K562 (cell line): ENCODE results near the gene ZC3H12C. TPM values are rescaled to one million over a fixed set of nuclear protein-coding genes. Genes with fewer than 3 reads are reported as not detected.
A peak's percentile ranks its signal among the peaks of the same experiment; 100 is the strongest.

Source experiments
- HDAC1 ChIP-seq, 2 experiments: fragments of 450-650 bp; IDR thresholded peaks; 2 replicates each; pipeline ENCODE4 v1.6.1; 2016 to 2017; ENCODE audit warnings: inconsistent platforms in 1 of 2, mild to moderate bottlenecking in 1 of 2, moderate library complexity in 1 of 2
- HIVEP1 ChIP-seq: fragments of 250-450 bp; sonication (Bioruptor Pico); IDR thresholded peaks from 2 replicates; pipeline ENCODE4 v1.4.0; 2020; ENCODE audit warnings: mild to moderate bottlenecking
- PPARD ChIP-seq: fragments of 250-450 bp; sonication (Bioruptor Pico); IDR thresholded peaks from 2 replicates; pipeline ENCODE4 v1.8.0; 2022; ENCODE audit warnings: inconsistent platforms, mild to moderate bottlenecking, moderate library complexity
- PRDM10 ChIP-seq: fragments of 450-650 bp; IDR thresholded peaks from 2 replicates; pipeline ENCODE4 v1.6.1; 2018; ENCODE audit not compliant: partially characterized antibody
- RBM17 ChIP-seq: fragments of 200-400 bp; formaldehyde crosslinking; IDR thresholded peaks from 2 replicates; pipeline ENCODE4 v1.6.1; 2017; ENCODE audit warnings: low read depth, mild to moderate bottlenecking, low read length, borderline replicate concordance
- SAFB ChIP-seq: fragments of 200-400 bp; formaldehyde crosslinking; IDR thresholded peaks from 2 replicates; pipeline ENCODE4 v1.6.1; 2017; ENCODE audit warnings: low read depth, low read length, borderline replicate concordance
- ZNF263 ChIP-seq: sonication (generic); formaldehyde crosslinking; IDR thresholded peaks from 2 replicates; pipeline ENCODE4 v1.8.0; 2022; ENCODE audit warnings: mild to moderate bottlenecking, missing genetic modification reagents, borderline replicate concordance
- polyA plus RNA-seq, 8 experiments: library from polyadenylated mRNA; depleted of rRNA in 4 of 8; stranded (reverse) in 5 of 8; unstranded in 3 of 8; fragments of >200 nt; fragmentation: Nextera tagmentation in 2 of 8; fragmentation: Illumina TruSeq in 1 of 8; extraction: Ambion mirVana in 2 of 8; extraction: Trizol in 1 of 8; gene quantifications; 2 replicates each; pipeline versions ENCODE4 v1.2.1 to v1.2.3, GENCODE V29; 2011 to 2014; ENCODE audit warnings: inconsistent platforms in 1 of 8, missing spikeins in 1 of 8
- total RNA-seq, 7 experiments: library from RNA; depleted of rRNA in 6 of 7; stranded (reverse); fragments of >200 nt in 6 of 7; fragmentation: Illumina TruSeq in 2 of 7; extraction: Trizol in 2 of 7; gene quantifications; 2 replicates each; pipeline versions ENCODE4 v1.2.1 to v1.2.3, GENCODE V29; 2011 to 2021; ENCODE audit warnings: low replicate concordance in 1 of 7
- TF ChIP-seq, protein P1 (sequence below), 2 experiments: fragments of 200-800 bp in 1 of 2; sonication (Bioruptor generic) in 1 of 2; sonication (generic) in 1 of 2; formaldehyde crosslinking in 1 of 2; IDR thresholded peaks in 1 of 2; conservative IDR thresholded peaks in 1 of 2; 2 replicates each; pipeline versions ENCODE4 v1.5.0 to v1.6.1; 2016 to 2020; ENCODE audit warnings: missing compliant biosample characterization in 1 of 2, missing genetic modification characterization in 1 of 2, missing genetic modification reagents in 1 of 2
- TF ChIP-seq, protein P2 (sequence below): sonication (generic); formaldehyde crosslinking; IDR thresholded peaks from 2 replicates; pipeline ENCODE4 v1.8.0; 2022; ENCODE audit warnings: mild to moderate bottlenecking, missing genetic modification reagents

ZC3H12C gene
- total and polyA plus RNA-seq, 9 of the 15 experiments (the other 6 are each of a cell fraction or from before 2014, with no cell fraction given): 0.56 to 5.9 (median 3.3) TPM

GRCh38 chr11:110076371-110076965, 16.7 kb upstream of the ZC3H12C start (continued):
- TF ChIP-seq PPARD (CRISPR knock-in tag) (no peak), RBM17 (no peak), HIVEP1 (no peak), SAFB (no peak), PRDM10 (peak; percentile 71), ZNF263 (CRISPR knock-in tag) (no peak), HDAC1 (IDR thresholded peaks at IDR 0.05) (0 out of 4 replicates have a peak, but pooled peaks of 1 of the 2 experiments have one; percentile 10)
- TF ChIP-seq, protein P1, sequence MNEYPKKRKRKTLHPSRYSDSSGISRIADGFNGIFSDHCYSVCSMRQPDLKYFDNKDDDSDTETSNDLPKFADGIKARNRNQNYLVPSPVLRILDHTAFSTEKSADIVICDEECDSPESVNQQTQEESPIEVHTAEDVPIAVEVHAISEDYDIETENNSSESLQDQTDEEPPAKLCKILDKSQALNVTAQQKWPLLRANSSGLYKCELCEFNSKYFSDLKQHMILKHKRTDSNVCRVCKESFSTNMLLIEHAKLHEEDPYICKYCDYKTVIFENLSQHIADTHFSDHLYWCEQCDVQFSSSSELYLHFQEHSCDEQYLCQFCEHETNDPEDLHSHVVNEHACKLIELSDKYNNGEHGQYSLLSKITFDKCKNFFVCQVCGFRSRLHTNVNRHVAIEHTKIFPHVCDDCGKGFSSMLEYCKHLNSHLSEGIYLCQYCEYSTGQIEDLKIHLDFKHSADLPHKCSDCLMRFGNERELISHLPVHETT (CRISPR knock-in tag; conservative IDR thresholded peaks at IDR 0.05 in 1 of 2, IDR thresholded peaks at IDR 0.05 in 1 of 2): no peak
- TF ChIP-seq, protein P2, sequence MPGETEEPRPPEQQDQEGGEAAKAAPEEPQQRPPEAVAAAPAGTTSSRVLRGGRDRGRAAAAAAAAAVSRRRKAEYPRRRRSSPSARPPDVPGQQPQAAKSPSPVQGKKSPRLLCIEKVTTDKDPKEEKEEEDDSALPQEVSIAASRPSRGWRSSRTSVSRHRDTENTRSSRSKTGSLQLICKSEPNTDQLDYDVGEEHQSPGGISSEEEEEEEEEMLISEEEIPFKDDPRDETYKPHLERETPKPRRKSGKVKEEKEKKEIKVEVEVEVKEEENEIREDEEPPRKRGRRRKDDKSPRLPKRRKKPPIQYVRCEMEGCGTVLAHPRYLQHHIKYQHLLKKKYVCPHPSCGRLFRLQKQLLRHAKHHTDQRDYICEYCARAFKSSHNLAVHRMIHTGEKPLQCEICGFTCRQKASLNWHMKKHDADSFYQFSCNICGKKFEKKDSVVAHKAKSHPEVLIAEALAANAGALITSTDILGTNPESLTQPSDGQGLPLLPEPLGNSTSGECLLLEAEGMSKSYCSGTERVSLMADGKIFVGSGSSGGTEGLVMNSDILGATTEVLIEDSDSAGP (CRISPR knock-in tag): peak; percentile 64; the same call in 1 of the 2 replicates
